Measurements from ENCODE around the gene KLHL41.

The KLHL41 gene

GRCh38 chr2:169504651-169505050 is 4.9 kb upstream of the KLHL41 start:
- TF ChIP-seq, protein P1, sequence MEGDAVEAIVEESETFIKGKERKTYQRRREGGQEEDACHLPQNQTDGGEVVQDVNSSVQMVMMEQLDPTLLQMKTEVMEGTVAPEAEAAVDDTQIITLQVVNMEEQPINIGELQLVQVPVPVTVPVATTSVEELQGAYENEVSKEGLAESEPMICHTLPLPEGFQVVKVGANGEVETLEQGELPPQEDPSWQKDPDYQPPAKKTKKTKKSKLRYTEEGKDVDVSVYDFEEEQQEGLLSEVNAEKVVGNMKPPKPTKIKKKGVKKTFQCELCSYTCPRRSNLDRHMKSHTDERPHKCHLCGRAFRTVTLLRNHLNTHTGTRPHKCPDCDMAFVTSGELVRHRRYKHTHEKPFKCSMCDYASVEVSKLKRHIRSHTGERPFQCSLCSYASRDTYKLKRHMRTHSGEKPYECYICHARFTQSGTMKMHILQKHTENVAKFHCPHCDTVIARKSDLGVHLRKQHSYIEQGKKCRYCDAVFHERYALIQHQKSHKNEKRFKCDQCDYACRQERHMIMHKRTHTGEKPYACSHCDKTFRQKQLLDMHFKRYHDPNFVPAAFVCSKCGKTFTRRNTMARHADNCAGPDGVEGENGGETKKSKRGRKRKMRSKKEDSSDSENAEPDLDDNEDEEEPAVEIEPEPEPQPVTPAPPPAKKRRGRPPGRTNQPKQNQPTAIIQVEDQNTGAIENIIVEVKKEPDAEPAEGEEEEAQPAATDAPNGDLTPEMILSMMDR (conservative IDR thresholded peaks at IDR 0.05; ENCODE audit: low read length), result no peak
- no peak for DNase-seq (ENCODE audit: low read depth)
- no peak overlapping the region for H3K4me3 ChIP-seq (ENCODE audit: low read length)

GRCh38 chr2:169507698-169508097 is 1.8 kb upstream of the KLHL41 start:
- TF ChIP-seq, protein P1 (conservative IDR thresholded peaks at IDR 0.05; ENCODE audit: low read length), result no peak
- no peak overlapping the region for H3K4me3 ChIP-seq (ENCODE audit: low read length)
- peak; percentile 14 for DNase-seq (ENCODE audit: low read depth)

- TF ChIP-seq, protein P1 (conservative IDR thresholded peaks at IDR 0.05; ENCODE audit: low read length), result no peak
- DNase-seq (ENCODE audit: low read depth), result no peak
- H3K4me3 ChIP-seq (ENCODE audit: low read length), result no peak overlapping the region
Measured at GRCh38 chr2:169509955-169510354, 453 bp downstream of the KLHL41 start.

GRCh38 chr2:169510496-169510895 is 994 bp downstream of the KLHL41 start:
- TF ChIP-seq, protein P1 (conservative IDR thresholded peaks at IDR 0.05; ENCODE audit: low read length), result no peak
- H3K4me3 ChIP-seq (ENCODE audit: low read length), result no peak overlapping the region
- DNase-seq (ENCODE audit: low read depth), result no peak

DNA sequence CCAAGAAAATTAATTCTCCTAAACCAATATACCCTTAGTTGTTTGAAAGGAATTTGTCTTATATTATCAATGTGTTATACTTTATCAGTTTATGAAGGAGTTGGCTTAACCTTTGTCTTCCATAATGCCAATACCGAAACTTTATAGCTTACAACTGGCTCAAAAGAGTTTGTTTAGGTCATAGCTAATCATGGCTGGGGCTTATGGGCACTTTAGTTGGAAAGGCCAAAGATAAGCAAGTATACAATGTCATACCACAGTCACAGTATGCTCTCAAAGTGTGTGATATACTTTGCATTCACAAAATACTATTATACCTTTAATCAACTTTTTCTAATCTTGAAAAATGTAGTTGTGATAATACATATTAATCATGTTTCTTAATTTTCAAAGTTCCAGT is 2.3 kb downstream of the KLHL41 start:
- no peak overlapping the region for H3K4me3 ChIP-seq (ENCODE audit: low read length)

DNA sequence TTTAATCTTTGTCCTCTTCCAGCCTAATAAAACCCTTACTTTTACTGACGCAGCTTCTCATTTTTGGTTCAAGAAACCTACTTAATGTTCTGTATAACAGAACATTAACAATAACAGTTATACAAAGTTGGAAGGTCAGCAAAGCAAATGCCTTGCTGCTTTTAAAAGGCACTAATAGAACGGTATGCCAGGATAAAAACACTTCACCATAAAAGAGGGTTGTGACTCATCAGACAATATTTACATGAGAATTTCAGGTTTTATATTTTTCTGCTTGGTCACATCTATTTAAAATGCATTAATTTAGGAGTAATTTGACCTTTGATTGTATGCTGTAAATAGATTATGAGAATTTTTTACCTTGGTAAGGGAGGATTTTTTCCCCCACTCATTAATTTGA is 3.0 kb downstream of the KLHL41 start:
- no peak overlapping the region for H3K4me3 ChIP-seq (ENCODE audit: low read length)
- TF ChIP-seq, protein P1 (conservative IDR thresholded peaks at IDR 0.05; ENCODE audit: low read length), result no peak
- no peak for DNase-seq (ENCODE audit: low read depth)

More for the DNA sequence above, 2.3 kb downstream of the KLHL41 start:
- TF ChIP-seq, protein P1 (conservative IDR thresholded peaks at IDR 0.05; ENCODE audit: low read length), result no peak
- DNase-seq (ENCODE audit: low read depth), result no peak

DNA sequence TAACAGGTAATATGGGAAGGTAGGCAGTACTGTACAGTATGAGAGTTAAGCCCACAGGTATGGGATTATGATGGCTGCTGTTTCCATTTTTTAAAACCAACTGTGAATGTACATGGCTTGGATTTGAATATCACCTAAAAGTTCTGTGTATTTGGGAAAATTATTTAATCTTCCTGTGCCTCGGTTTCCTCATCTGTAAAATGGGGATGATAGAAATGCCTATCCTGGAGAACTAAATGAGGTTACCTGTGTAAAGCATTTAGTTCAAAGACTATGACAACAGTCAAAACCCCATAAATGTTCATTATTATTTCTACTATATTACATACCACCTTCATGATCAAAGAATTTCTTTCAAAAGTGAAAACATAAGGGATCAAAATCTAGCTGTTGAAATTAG is 3.6 kb downstream of the KLHL41 start:
- DNase-seq (ENCODE audit: low read depth), result no peak
- TF ChIP-seq, protein P1 (conservative IDR thresholded peaks at IDR 0.05; ENCODE audit: low read length), result no peak
- no peak overlapping the region for H3K4me3 ChIP-seq (ENCODE audit: low read length)
